ENCODE measurements around the gene FAM185A. TPM values are rescaled to one million over a fixed set of nuclear protein-coding genes. Genes with fewer than 3 reads are reported as not detected.

FAM185A gene
- polyA plus RNA-seq, 1 of the 3 experiments (the other 2 are of a cell fraction), result 12.8 TPM

DNA sequence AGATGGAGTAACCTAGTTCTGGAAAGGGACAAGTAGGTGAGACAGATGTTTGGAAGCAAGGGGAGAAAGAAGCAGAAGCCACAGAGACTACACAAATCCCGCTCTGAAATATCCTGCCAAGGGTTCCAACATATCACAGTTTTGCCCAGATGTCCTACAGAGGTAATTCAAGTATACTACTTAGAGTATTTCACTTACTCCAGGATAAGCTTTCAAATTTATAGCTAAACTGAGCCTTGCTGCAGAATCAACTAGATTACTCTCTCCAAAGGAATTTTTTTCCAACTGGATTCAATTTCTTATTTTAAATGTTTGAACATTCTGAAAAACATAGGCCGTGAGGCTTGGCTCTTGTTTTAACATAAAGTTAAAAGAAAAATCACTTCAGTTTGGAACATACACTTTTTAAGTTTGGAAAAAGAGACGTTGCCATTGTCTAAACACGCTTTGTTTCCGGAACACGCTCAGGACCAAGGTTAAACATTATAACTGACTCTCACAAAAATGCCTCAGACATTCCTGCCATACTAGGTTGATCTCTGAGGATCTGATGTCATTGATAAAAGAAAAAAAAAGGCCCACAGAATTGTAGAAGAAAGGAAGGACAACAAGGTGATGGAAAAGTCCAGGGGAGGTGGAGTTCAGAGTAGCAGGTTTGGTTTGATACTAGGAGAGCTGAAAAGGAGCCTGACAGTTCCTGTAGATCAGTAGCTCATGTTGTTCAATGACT lies 74.8 kb downstream of the FAM185A start (continued):
- TF ChIP-seq, protein P1, sequence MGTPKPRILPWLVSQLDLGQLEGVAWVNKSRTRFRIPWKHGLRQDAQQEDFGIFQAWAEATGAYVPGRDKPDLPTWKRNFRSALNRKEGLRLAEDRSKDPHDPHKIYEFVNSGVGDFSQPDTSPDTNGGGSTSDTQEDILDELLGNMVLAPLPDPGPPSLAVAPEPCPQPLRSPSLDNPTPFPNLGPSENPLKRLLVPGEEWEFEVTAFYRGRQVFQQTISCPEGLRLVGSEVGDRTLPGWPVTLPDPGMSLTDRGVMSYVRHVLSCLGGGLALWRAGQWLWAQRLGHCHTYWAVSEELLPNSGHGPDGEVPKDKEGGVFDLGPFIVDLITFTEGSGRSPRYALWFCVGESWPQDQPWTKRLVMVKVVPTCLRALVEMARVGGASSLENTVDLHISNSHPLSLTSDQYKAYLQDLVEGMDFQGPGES (IDR thresholded peaks at IDR 0.05; ENCODE audit: low read depth, low read length), result no peak
- TF ChIP-seq CHD2 (IDR thresholded peaks at IDR 0.05; ENCODE audit: low read length, partially characterized antibody) (no peak), NRF1 (IDR thresholded peaks at IDR 0.05; ENCODE audit: low read depth, low read length) (no peak), TAF1 (IDR thresholded peaks at IDR 0.05; ENCODE audit: borderline replicate concordance, low read depth, low read length) (no peak), POLR2AphosphoS5 (IDR thresholded peaks at IDR 0.05; ENCODE audit: low read depth, low read length) (no peak), TEAD4 (IDR thresholded peaks at IDR 0.05; ENCODE audit: borderline replicate concordance, insufficient read depth) (no peak), SMC3 (IDR thresholded peaks at IDR 0.05; ENCODE audit: low read depth, low read length) (no peak), NFIC (IDR thresholded peaks at IDR 0.05; ENCODE audit: borderline replicate concordance) (no peak), RAD21 (IDR thresholded peaks at IDR 0.05; ENCODE audit: low read length) (no peak), EP300 (IDR thresholded peaks at IDR 0.05; ENCODE audit: borderline replicate concordance in 1 of 2, low read depth in 1 of 2, low read length in 1 of 2) (no peak), TCF12 (IDR thresholded peaks at IDR 0.05) (no peak), MAX (IDR thresholded peaks at IDR 0.05; ENCODE audit: low read depth) (no peak)
- TF ChIP-seq, protein P2, sequence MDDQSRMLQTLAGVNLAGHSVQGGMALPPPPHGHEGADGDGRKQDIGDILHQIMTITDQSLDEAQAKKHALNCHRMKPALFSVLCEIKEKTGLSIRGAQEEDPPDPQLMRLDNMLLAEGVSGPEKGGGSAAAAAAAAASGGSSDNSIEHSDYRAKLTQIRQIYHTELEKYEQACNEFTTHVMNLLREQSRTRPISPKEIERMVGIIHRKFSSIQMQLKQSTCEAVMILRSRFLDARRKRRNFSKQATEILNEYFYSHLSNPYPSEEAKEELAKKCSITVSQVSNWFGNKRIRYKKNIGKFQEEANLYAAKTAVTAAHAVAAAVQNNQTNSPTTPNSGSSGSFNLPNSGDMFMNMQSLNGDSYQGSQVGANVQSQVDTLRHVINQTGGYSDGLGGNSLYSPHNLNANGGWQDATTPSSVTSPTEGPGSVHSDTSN (IDR thresholded peaks at IDR 0.05), result no peak

DNA sequence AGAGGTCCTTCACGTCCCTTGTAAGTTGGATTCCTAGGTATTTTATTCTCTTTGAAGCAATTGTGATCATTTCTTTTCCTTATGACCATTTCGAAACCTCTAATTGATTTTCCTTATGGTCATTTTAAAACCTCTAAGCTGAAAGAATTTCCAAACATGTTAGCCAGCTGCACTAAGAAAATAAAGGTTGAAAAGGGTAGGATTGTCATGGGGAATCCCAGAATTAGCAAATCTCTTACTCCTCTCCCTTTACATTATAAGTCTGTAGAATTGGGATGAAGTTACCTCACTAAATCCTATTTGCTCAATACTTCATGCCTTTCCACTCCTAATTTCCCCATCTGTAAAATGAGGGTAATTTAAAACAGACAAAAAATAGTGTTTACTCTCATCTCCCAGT lies 79.5 kb downstream of the FAM185A start:
- H3K9ac ChIP-seq, result no peak overlapping the region
- 94% methylated on average over 2 of the region's 2 CpGs for WGBS (ENCODE audit: low lambda C conversion rate)
- H4K20me1 ChIP-seq (ENCODE audit: insufficient read depth), result no peaks in the 10 kb centered on the region
- no peak overlapping the region for H3K4me3 ChIP-seq (ENCODE audit: low read depth in 2 of 2, low read length in 1 of 2)
- no peak overlapping the region for H2AFZ ChIP-seq (ENCODE audit: low read depth)
- H3K4me2 ChIP-seq, result no peak overlapping the region
- H3K27ac ChIP-seq (ENCODE audit: low read depth in 2 of 2, low read length in 1 of 2), result no peak overlapping the region
- no peaks in the 10 kb centered on the region for H3K9me2 ChIP-seq
- CTCF ChIA-PET, result no interaction called here
- H3K9me3 ChIP-seq, result no peaks in the 10 kb centered on the region
- peaks cover 7 to 11% of the 10 kb centered on the region in 2 experiments for H3K36me3 ChIP-seq (replicated peaks in 1 of 2; ENCODE audit: control insufficient read depth in 1 of 2, insufficient read depth in 2 of 2, low read length in 1 of 2)
- H3K79me2 ChIP-seq (ENCODE audit: insufficient read depth), result no peaks in the 10 kb centered on the region
- no peak for DNase-seq
- peaks cover 10% of the 10 kb centered on the region for H3F3A ChIP-seq (replicated peaks; ENCODE audit: insufficient read depth)
- POLR2A ChIA-PET, result interaction anchor here (0.6 kb wide), 1 partner anchor 238 kb away, joined by 3 read pairs; no protein-coding TSS in a partner anchor
- H3K27me3 ChIP-seq (ENCODE audit: insufficient read depth), result no peaks in the 10 kb centered on the region
- peaks cover 8 to 29% of the 10 kb centered on the region in 2 experiments; a peak in 2 of 4 replicates for H3K4me1 ChIP-seq (ENCODE audit: control insufficient read depth in 1 of 2, insufficient read depth in 2 of 2, low read depth in 1 of 2, low read length in 1 of 2)
- TF ChIP-seq FOXM1 (IDR thresholded peaks at IDR 0.05; ENCODE audit: low read depth) (no peak), SIN3A (IDR thresholded peaks at IDR 0.05; ENCODE audit: borderline replicate concordance, low read depth, low read length) (no peak), TCF12 (IDR thresholded peaks at IDR 0.05) (no peak), JUND (IDR thresholded peaks at IDR 0.05) (no peak), POLR2AphosphoS5 (IDR thresholded peaks at IDR 0.05; ENCODE audit: low read depth, low read length) (no peak), TEAD4 (IDR thresholded peaks at IDR 0.05; ENCODE audit: borderline replicate concordance, insufficient read depth) (no peak), SMC3 (IDR thresholded peaks at IDR 0.05; ENCODE audit: low read depth, low read length) (no peak), USF1 (IDR thresholded peaks at IDR 0.05; ENCODE audit: borderline replicate concordance, low read depth) (no peak), ZBTB33 (IDR thresholded peaks at IDR 0.05; ENCODE audit: borderline replicate concordance, low read depth) (no peak), CHD2 (IDR thresholded peaks at IDR 0.05; ENCODE audit: low read length, partially characterized antibody) (no peak), MEF2A (IDR thresholded peaks at IDR 0.05; ENCODE audit: borderline replicate concordance, low read depth) (no peak)
- TF ChIP-seq, protein P1 (IDR thresholded peaks at IDR 0.05; ENCODE audit: low read depth, low read length), result no peak
- TF ChIP-seq, protein P2 (IDR thresholded peaks at IDR 0.05), result no peak
- TF ChIP-seq, protein P3, sequence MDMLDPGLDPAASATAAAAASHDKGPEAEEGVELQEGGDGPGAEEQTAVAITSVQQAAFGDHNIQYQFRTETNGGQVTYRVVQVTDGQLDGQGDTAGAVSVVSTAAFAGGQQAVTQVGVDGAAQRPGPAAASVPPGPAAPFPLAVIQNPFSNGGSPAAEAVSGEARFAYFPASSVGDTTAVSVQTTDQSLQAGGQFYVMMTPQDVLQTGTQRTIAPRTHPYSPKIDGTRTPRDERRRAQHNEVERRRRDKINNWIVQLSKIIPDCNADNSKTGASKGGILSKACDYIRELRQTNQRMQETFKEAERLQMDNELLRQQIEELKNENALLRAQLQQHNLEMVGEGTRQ (IDR thresholded peaks at IDR 0.05; ENCODE audit: borderline replicate concordance, low read depth, low read length), result no peak

Data from SK-N-SH (cell line).